ENCODE data around the gene EIF1. TPM values are rescaled to one million over a fixed set of nuclear protein-coding genes. Genes with fewer than 3 reads are reported as not detected.

Gene EIF1
- total RNA-seq, 2 donors from 2014 or later: 574 to 740 TPM

GRCh38 chr17:41678411-41678906, 10.2 kb upstream of the EIF1 start:
- Histone ChIP-seq H3K9me3 (no peaks in the 10 kb centered on the region), H3K36me3 (no peaks in the 10 kb centered on the region), H3K27ac (peak overlapping the region; percentile 89), H3K4me1 (no peaks in the 10 kb centered on the region), H3K4me3 (peak overlapping the region; percentile 36), H3K9ac (ENCODE audit: low read depth in 2 of 2, low read length in 2 of 2) (peak overlapping the region; percentile 28 to 30), H3K27me3 (no peaks in the 10 kb centered on the region)
- intact Hi-C loops (cut with DNase I): no loop called here
- no peak for TF ChIP-seq CTCF (IDR thresholded peaks at IDR 0.05)
- no peak for DNase-seq

GRCh38 chr17:41678907-41679739, 9.6 kb upstream of the EIF1 start:
- TF ChIP-seq CTCF (IDR thresholded peaks at IDR 0.05): no peak
- intact Hi-C loops (cut with DNase I): no loop called here
- DNase-seq: peak; percentile 53
- Histone ChIP-seq H3K27me3 (no peaks in the 10 kb centered on the region), H3K9ac (ENCODE audit: low read depth in 2 of 2, low read length in 2 of 2) (peak overlapping the region; percentile 28 to 30), H3K36me3 (no peaks in the 10 kb centered on the region), H3K27ac (peak overlapping the region; percentile 89), H3K9me3 (no peaks in the 10 kb centered on the region), H3K4me1 (no peaks in the 10 kb centered on the region), H3K4me3 (peak overlapping the region; percentile 36)

GRCh38 chr17:41679740-41680425, 8.8 kb upstream of the EIF1 start:
- no peaks in the 10 kb centered on the region for H3K4me1 ChIP-seq
- DNase-seq: no peak
- H3K36me3 ChIP-seq: no peaks in the 10 kb centered on the region
- no peak overlapping the region for H3K4me3 ChIP-seq
- H3K27me3 ChIP-seq: no peaks in the 10 kb centered on the region
- no peaks in the 10 kb centered on the region for H3K9me3 ChIP-seq
- intact Hi-C loops (cut with DNase I): no loop called here
- no peak for TF ChIP-seq CTCF (IDR thresholded peaks at IDR 0.05)
- H3K9ac ChIP-seq (ENCODE audit: low read depth in 2 of 2, low read length in 2 of 2): no peak overlapping the region
- peak overlapping the region; percentile 89 for H3K27ac ChIP-seq

GRCh38 chr17:41680426-41681040, 8.2 kb upstream of the EIF1 start:
- H3K9me3 ChIP-seq: no peaks in the 10 kb centered on the region
- no peak overlapping the region for H3K4me3 ChIP-seq
- no peak overlapping the region for H3K27ac ChIP-seq
- H3K36me3 ChIP-seq: no peaks in the 10 kb centered on the region
- TF ChIP-seq CTCF (IDR thresholded peaks at IDR 0.05): no peak
- intact Hi-C loops (cut with DNase I): no loop called here
- no peaks in the 10 kb centered on the region for H3K27me3 ChIP-seq
- H3K4me1 ChIP-seq: no peaks in the 10 kb centered on the region
- H3K9ac ChIP-seq (ENCODE audit: low read depth in 2 of 2, low read length in 2 of 2): no peak overlapping the region
- no peak for DNase-seq

GRCh38 chr17:41681776-41682175, 6.9 kb upstream of the EIF1 start:
- no peak for DNase-seq
- Histone ChIP-seq H3K4me1 (no peaks in the 10 kb centered on the region), H3K9ac (ENCODE audit: low read depth in 2 of 2, low read length in 2 of 2) (no peak overlapping the region), H3K9me3 (no peaks in the 10 kb centered on the region), H3K4me3 (no peak overlapping the region), H3K27me3 (no peaks in the 10 kb centered on the region), H3K27ac (no peak overlapping the region), H3K36me3 (no peaks in the 10 kb centered on the region)
- intact Hi-C loops (cut with DNase I): no loop called here
- TF ChIP-seq CTCF (IDR thresholded peaks at IDR 0.05): no peak
